Metanephros (tissue), 1 donor: ENCODE results near the gene CDC34. TPM values are rescaled to one million over a fixed set of nuclear protein-coding genes. Genes with fewer than 3 reads are reported as not detected.

ENCODE experiments used
- total RNA-seq: library from RNA; depleted of rRNA; stranded (reverse); fragments of >200 nt; gene quantifications from one replicate; pipeline ENCODE4 v1.2.3, GENCODE V29; 2014

Gene CDC34
- total RNA-seq: 72.5 TPM

GRCh38 chr19:531753-532560 is at the start of gene CDC34:
CDC34 (plus strand) TSS chr19:531760; CDS start chr19:531932, 172 bp downstream.

GRCh38 chr19:496112-496665 is 35.4 kb upstream of the CDC34 start, which contains the start of gene MADCAM1:
MADCAM1 (plus strand) TSS chr19:496486; CDS start chr19:496500, 14 bp downstream.

GRCh38 chr19:507286-508203 is 24.0 kb upstream of the CDC34 start, which contains the start of gene TPGS1:
TPGS1 (plus strand) TSS chr19:507497; CDS start chr19:507507, 10 bp downstream.

GRCh38 chr19:543910-544608 is 12.5 kb downstream of the CDC34 start, which contains the start of gene GZMM:
GZMM (plus strand) TSS chr19:544053; CDS start chr19:544072, 19 bp downstream.

GRCh38 chr19:572140-572742 is 40.7 kb downstream of the CDC34 start, which contains the start of gene BSG:
BSG (plus strand) TSS chr19:572596; CDS start chr19:572635, 39 bp downstream.

GRCh38 chr19:589693-590395 is 58.3 kb downstream of the CDC34 start, which contains the start of gene HCN2:
HCN2 (plus strand) TSS chr19:589881; CDS start chr19:589946, 65 bp downstream.

Other genes starting within 250 kb of the CDC34 start
- 8.6 TPM for gene PLPP2, start 240.4 kb upstream of the CDC34 start, total RNA-seq
- gene MIER2, start 187.0 kb upstream of the CDC34 start, total RNA-seq: 19.2 TPM
- gene C2CD4C, start 122.6 kb upstream of the CDC34 start, total RNA-seq: 1.6 TPM
- 30.6 TPM for gene SHC2, start 70.7 kb upstream of the CDC34 start, total RNA-seq
- 3.6 TPM for gene MADCAM1, start 35.3 kb upstream of the CDC34 start, total RNA-seq
- gene TPGS1, start 24.3 kb upstream of the CDC34 start, total RNA-seq: 30.3 TPM
- 1.2 TPM for gene GZMM, start 12.3 kb downstream of the CDC34 start, total RNA-seq
- 363 TPM for gene BSG, start 40.8 kb downstream of the CDC34 start, total RNA-seq
- 0.53 TPM for gene HCN2, start 58.1 kb downstream of the CDC34 start, total RNA-seq
- gene POLRMT, start 101.8 kb downstream of the CDC34 start, total RNA-seq: 30.9 TPM
- 0.88 TPM for gene FGF22, start 108.1 kb downstream of the CDC34 start, total RNA-seq
- 27.6 TPM for gene RNF126, start 131.5 kb downstream of the CDC34 start, total RNA-seq
- gene FSTL3, start 144.6 kb downstream of the CDC34 start, total RNA-seq: 29.4 TPM
- 3.1 TPM for gene PRSS57, start 163.7 kb downstream of the CDC34 start, total RNA-seq
- gene PALM, start 177.2 kb downstream of the CDC34 start, total RNA-seq: 74.6 TPM
- 10.3 TPM for gene MISP, start 219.4 kb downstream of the CDC34 start, total RNA-seq